ENCODE data around the gene ZNF692.

Gene ZNF692

DNA sequence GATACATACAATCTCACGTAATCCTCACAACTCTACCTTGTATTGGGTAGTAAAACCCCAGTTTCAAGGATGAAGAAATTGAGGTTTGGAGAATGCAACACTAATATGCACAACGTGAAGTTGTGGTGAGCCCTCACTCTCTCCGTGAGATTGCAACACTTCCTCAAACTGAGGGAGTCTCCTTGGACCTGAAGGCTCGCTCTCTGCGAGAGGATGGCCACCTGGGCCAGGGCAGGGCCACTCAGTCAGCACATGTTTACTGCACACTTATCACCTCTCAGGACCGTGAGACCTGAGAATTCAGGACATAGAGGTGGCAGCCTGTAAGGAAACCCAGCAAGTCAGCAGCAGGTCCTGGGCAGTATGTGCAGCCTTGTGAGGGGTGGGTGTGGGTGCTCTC, 41.8 kb downstream of the ZNF692 start:
- Histone ChIP-seq H4K20me1 (ENCODE audit: insufficient read depth, low read length) (peaks cover 37% of the 10 kb centered on the region), H3K27ac (ENCODE audit: low read length) (no peak overlapping the region), H2AFZ (ENCODE audit: low read depth, low read length) (no peak overlapping the region), H3K4me3 (ENCODE audit: low read depth in 1 of 2, low read length in 2 of 2) (no peak overlapping the region), H3K9ac (ENCODE audit: low read depth, low read length) (no peak overlapping the region), H3K9me3 (ENCODE audit: insufficient read depth, low read length, severe bottlenecking) (no peaks in the 10 kb centered on the region), H3K79me2 (ENCODE audit: insufficient read depth, low read length) (peaks cover 40% of the 10 kb centered on the region), H3K4me1 (ENCODE audit: insufficient read depth, low read length) (peaks cover 20% of the 10 kb centered on the region; the same call in 1 of the 2 replicates), H3K27me3 (ENCODE audit: insufficient read depth, low read length, poor library complexity) (no peaks in the 10 kb centered on the region), H3K4me2 (ENCODE audit: insufficient read depth, low read length) (no peak overlapping the region), H3K36me3 (ENCODE audit: insufficient read depth, low read length) (peaks cover 91% of the 10 kb centered on the region)
- no peak for TF ChIP-seq EZH2 (IDR thresholded peaks at IDR 0.05; ENCODE audit: borderline replicate concordance, low read depth, low read length, severe bottlenecking)
- TF ChIP-seq, protein P1, sequence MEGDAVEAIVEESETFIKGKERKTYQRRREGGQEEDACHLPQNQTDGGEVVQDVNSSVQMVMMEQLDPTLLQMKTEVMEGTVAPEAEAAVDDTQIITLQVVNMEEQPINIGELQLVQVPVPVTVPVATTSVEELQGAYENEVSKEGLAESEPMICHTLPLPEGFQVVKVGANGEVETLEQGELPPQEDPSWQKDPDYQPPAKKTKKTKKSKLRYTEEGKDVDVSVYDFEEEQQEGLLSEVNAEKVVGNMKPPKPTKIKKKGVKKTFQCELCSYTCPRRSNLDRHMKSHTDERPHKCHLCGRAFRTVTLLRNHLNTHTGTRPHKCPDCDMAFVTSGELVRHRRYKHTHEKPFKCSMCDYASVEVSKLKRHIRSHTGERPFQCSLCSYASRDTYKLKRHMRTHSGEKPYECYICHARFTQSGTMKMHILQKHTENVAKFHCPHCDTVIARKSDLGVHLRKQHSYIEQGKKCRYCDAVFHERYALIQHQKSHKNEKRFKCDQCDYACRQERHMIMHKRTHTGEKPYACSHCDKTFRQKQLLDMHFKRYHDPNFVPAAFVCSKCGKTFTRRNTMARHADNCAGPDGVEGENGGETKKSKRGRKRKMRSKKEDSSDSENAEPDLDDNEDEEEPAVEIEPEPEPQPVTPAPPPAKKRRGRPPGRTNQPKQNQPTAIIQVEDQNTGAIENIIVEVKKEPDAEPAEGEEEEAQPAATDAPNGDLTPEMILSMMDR (IDR thresholded peaks at IDR 0.05; ENCODE audit: borderline replicate concordance, extremely low read depth, low read length, poor library complexity, severe bottlenecking) = no peak
- DNase-seq (no peak), ATAC-seq (ENCODE audit: insufficient read depth, low read depth) (no peak)

DNA sequence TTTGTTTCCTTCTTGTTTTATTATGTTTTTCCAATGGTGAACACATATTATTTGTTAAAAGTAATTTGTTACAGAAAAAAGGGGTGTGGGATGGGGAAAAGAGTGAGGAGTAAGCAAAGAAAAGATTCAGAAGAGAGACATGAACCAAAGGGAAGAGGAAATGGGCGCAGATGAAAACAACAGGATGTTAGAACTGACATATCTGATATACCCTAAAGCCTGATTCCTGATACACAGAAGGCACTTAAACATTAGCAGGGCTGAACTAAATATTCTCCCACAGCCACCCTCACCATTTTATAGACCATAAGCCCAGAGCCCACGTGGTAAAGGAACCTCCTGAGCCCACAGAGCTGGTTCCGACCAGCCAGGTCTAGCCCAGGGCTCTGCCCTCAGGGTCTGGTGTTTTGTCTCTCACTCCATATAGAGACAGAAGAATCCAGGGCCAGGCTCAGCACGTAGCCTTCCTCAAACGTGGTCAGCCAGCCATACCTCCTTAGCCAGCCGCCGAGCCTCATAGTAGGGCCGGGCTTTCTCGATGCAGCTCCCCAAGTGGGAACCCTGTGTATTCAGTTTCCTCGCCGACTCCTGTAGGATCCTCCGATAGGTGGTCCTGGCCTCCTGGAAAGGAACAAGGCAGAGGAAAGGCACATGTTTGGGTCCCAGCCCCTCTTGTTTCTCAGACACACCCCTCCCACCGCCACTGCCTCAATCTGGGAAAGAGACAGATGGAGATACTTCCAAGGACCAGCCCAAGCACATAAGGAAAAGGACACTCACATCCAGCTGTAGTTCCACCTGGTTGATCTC, 42.6 kb downstream of the ZNF692 start:
- ATAC-seq (ENCODE audit: insufficient read depth, low read depth) = no peak
- TF ChIP-seq, protein P1 (IDR thresholded peaks at IDR 0.05; ENCODE audit: borderline replicate concordance, extremely low read depth, low read length, poor library complexity, severe bottlenecking) = no peak
- no peak for TF ChIP-seq EZH2 (IDR thresholded peaks at IDR 0.05; ENCODE audit: borderline replicate concordance, low read depth, low read length, severe bottlenecking)
- peaks cover 91% of the 10 kb centered on the region for H3K36me3 ChIP-seq (ENCODE audit: insufficient read depth, low read length)
- DNase-seq = no peak
- H3K4me1 ChIP-seq (ENCODE audit: insufficient read depth, low read length) = peaks cover 13% of the 10 kb centered on the region; the same call in 1 of the 2 replicates
- no peak overlapping the region for H2AFZ ChIP-seq (ENCODE audit: low read depth, low read length)
- H3K27me3 ChIP-seq (ENCODE audit: insufficient read depth, low read length, poor library complexity) = no peaks in the 10 kb centered on the region
- peaks cover 31% of the 10 kb centered on the region; the same call in 1 of the 2 replicates for H4K20me1 ChIP-seq (ENCODE audit: insufficient read depth, low read length)
- no peak overlapping the region for H3K9ac ChIP-seq (ENCODE audit: low read depth, low read length)
- H3K27ac ChIP-seq (ENCODE audit: low read length) = no peak overlapping the region
- no peaks in the 10 kb centered on the region for H3K9me3 ChIP-seq (ENCODE audit: insufficient read depth, low read length, severe bottlenecking)
- H3K79me2 ChIP-seq (ENCODE audit: insufficient read depth, low read length) = peaks cover 32% of the 10 kb centered on the region
- no peak overlapping the region for H3K4me3 ChIP-seq (ENCODE audit: low read depth in 1 of 2, low read length in 2 of 2)
- no peak overlapping the region for H3K4me2 ChIP-seq (ENCODE audit: insufficient read depth, low read length)

DNA sequence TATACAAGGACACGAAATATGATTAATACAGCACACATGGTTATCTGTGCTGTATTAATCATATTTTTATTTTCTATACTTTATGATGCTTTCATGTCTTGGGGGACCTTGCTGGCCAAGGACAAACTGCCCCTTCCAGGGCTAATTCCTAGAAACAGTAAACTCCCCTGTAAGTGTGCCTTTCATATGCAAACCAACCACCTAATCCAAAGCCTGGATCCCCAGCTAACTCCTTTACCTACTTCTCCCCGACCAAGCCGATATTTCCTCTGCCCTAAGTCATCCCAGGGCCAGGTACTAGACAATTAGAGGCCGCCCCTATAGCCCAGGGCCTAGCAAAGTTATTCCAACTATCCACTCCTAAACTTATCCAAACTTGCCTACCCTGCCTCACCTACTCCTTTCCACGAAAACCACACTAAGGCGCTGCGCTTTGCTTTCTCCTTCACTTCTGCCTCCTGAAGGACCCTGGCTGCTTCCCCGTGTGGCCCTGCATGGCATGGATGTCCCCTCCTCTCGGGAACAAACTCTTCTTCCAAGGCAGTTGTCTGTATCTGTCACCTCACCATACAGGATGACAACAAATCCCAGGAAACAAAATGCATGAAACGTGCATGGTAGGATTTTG, 43.4 kb downstream of the ZNF692 start:
- peaks cover 90% of the 10 kb centered on the region for H3K36me3 ChIP-seq (ENCODE audit: insufficient read depth, low read length)

More for the DNA sequence above, 43.4 kb downstream of the ZNF692 start:
- H3K79me2 ChIP-seq (ENCODE audit: insufficient read depth, low read length) = peaks cover 24% of the 10 kb centered on the region
- H4K20me1 ChIP-seq (ENCODE audit: insufficient read depth, low read length) = peaks cover 26% of the 10 kb centered on the region; the same call in 1 of the 2 replicates
- TF ChIP-seq EZH2 (IDR thresholded peaks at IDR 0.05; ENCODE audit: borderline replicate concordance, low read depth, low read length, severe bottlenecking) = no peak
- TF ChIP-seq, protein P1 (IDR thresholded peaks at IDR 0.05; ENCODE audit: borderline replicate concordance, extremely low read depth, low read length, poor library complexity, severe bottlenecking) = no peak
- H3K4me3 ChIP-seq (ENCODE audit: low read depth in 1 of 2, low read length in 2 of 2) = no peak overlapping the region
- no peak overlapping the region for H3K4me2 ChIP-seq (ENCODE audit: insufficient read depth, low read length)
- H3K9ac ChIP-seq (ENCODE audit: low read depth, low read length) = no peak overlapping the region
- ATAC-seq (ENCODE audit: insufficient read depth, low read depth) (no peak), DNase-seq (no peak)
- no peak overlapping the region for H2AFZ ChIP-seq (ENCODE audit: low read depth, low read length)
- no peak overlapping the region for H3K27ac ChIP-seq (ENCODE audit: low read length)
- H3K27me3 ChIP-seq (ENCODE audit: insufficient read depth, low read length, poor library complexity) = no peaks in the 10 kb centered on the region
- H3K4me1 ChIP-seq (ENCODE audit: insufficient read depth, low read length) = peaks cover 6% of the 10 kb centered on the region; the same call in 1 of the 2 replicates
- no peaks in the 10 kb centered on the region for H3K9me3 ChIP-seq (ENCODE audit: insufficient read depth, low read length, severe bottlenecking)
